Pancreas (tissue), 10 donors: ENCODE measurements around the gene NKD2. TPM values are rescaled to one million over a fixed set of nuclear protein-coding genes. Genes with fewer than 3 reads are reported as not detected.

Source experiments
- ATAC-seq, 4 donors: fragments of 200-7000 bp; cut with Tn5 transposase; one replicate each; pipeline versions ENCODE4 v1.8.0 to v1.9.1; 2020; ENCODE audit warnings: mild to moderate bottlenecking in 4 of 4, moderate library complexity in 4 of 4
- DNase-seq, 6 donors: peaks; one replicate each; pipeline ENCODE4 v3.0.0-alpha.2; 2020
- FAIRE-seq: peaks from 2 replicates; lab custom pipeline; 2012; peaks lifted over from hg19 to GRCh38; lab: Jason Lieb, UNC
- H3K27ac ChIP-seq, 4 donors: fragments of 200-600 bp; sonication (generic); 1 replicate in 3 of 4; 2 replicates in 1 of 4; pipeline versions ENCODE4 v1.5.0 to v1.8.0; 2020
- H3K27me3 ChIP-seq, 4 donors: fragments of 200-600 bp; one replicate each; pipeline ENCODE4 v1.8.0; 2021
- H3K36me3 ChIP-seq, 3 donors: fragments of 200-600 bp; sonication (generic) in 1 of 3; one replicate each; pipeline versions ENCODE4 v1.5.0 to v1.8.0; 2020 to 2021
- H3K4me1 ChIP-seq, 3 donors: fragments of 200-600 bp; one replicate each; pipeline ENCODE4 v1.8.0; 2021
- H3K4me3 ChIP-seq, 4 donors: fragments of 200-600 bp; sonication (generic) in 2 of 4; one replicate each; pipeline versions ENCODE4 v1.5.0 to v1.8.0; 2020 to 2021
- H3K9me3 ChIP-seq, 4 donors: fragments of 200-600 bp; one replicate each; pipeline ENCODE4 v1.8.0; 2021
- CTCF ChIP-seq, 4 donors: fragments of 200-600 bp; sonication (generic) in 3 of 4; IDR thresholded peaks; one replicate each; pipeline versions ENCODE4 v1.5.0 to v1.8.0; 2021; ENCODE audit warnings: antibody characterized with exemption in 4 of 4
- WGBS, 2 donors: extraction: QIAGEN DNeasy Blood & Tissue Kit; methylation state at CpG; one replicate each; pipeline ENCODE4 v1.1.7; 2013; 5-methylcytosine and 5-hydroxymethylcytosine counted together
- intact Hi-C, 3 donors: fragments of 100-400 bp; cut with DNase I; formaldehyde crosslinking; loops; one replicate each; pipeline versions ENCODE4 v1.11.1 to v1.14.2; 2022
- polyA plus RNA-seq, 2 donors: library from polyadenylated mRNA; stranded (reverse); fragments of 200-250 nt; gene quantifications; one replicate each; pipeline ENCODE4 v1.2.3, GENCODE V29; 2013
- total RNA-seq, 6 donors: library from RNA; stranded (reverse); fragmentation: NEBNext Ultra II Directional in 4 of 6; extraction: Animal tissue kit (Norgen Biotek cat#: 25700) in 4 of 6; gene quantifications; one replicate each; pipeline versions ENCODE4 v1.2.1 to v1.2.4, GENCODE V29; 2021 to 2023
- donor health status: healthy with polysubstance abuse.
- donor health status: DM: no; HTN: no; CAD: no; lungs with moderate emphysema.
- donor health status: DM: no; HTN: no; CAD: no.
- donor health status: control.
- donor health status: control.
- donor health status: Bipolar disorder and iron deficiency.
- donor health status: DM: yes; HTN: yes; CAD: no.
- donor health status: DM: no; HTN: no; CAD: no.
- donor health status: DM: no; HTN: no; CAD: no.
- donor health status: DM: yes; HTN: yes; CAD: no.

NKD2 gene
- total and polyA plus RNA-seq, 8 donors: 1.8 to 18.6 (median 4.3) TPM

GRCh38 chr5:995318-995717 lies 13.3 kb upstream of the NKD2 start:
- no peak overlapping the region for H3K27ac ChIP-seq
- H3K36me3 ChIP-seq: no peaks in the 10 kb centered on the region
- no peak for FAIRE-seq
- no peak for ATAC-seq
- H3K4me3 ChIP-seq: no peak overlapping the region
- H3K27me3 ChIP-seq: no peaks in the 10 kb centered on the region
- no peaks in the 10 kb centered on the region for H3K4me1 ChIP-seq
- no peak for TF ChIP-seq CTCF (IDR thresholded peaks at IDR 0.05)
- WGBS, 2 donors: 61 to 88% methylated on average over 4 of the region's 4 CpGs
- intact Hi-C loops: no loop called here
- no peaks in the 10 kb centered on the region for H3K9me3 ChIP-seq
- peak in 1 of 6 donors; percentile 20 for DNase-seq

GRCh38 chr5:997001-997474 lies 11.6 kb upstream of the NKD2 start:
- ATAC-seq (peak in 3 of 4 donors; percentile 39 to 65 (median 49)), FAIRE-seq (no peak), DNase-seq (peak in 3 of 6 donors; percentile 24 to 25 (median 25))
- Histone ChIP-seq H3K27ac (peak overlapping the region in 3 of 4 donors; percentile 10 to 37 (median 24)), H3K9me3 (no peaks in the 10 kb centered on the region), H3K27me3 (no peaks in the 10 kb centered on the region), H3K4me3 (no peak overlapping the region), H3K4me1 (no peaks in the 10 kb centered on the region), H3K36me3 (no peaks in the 10 kb centered on the region)
- TF ChIP-seq CTCF (IDR thresholded peaks at IDR 0.05): no peak
- intact Hi-C loops: no loop called here
- WGBS, 2 donors: 23 to 27% methylated on average over 4 of the region's 4 CpGs

GRCh38 chr5:997711-998110 lies 10.9 kb upstream of the NKD2 start:
- WGBS, 2 donors: 71 to 85% methylated on average over 6 of the region's 6 CpGs
- intact Hi-C loops: no loop called here
- ATAC-seq (no peak), FAIRE-seq (no peak), DNase-seq (peak in 4 of 6 donors; percentile 1 to 27 (median 10))
- no peaks in the 10 kb centered on the region for H3K9me3 ChIP-seq
- no peak overlapping the region for H3K27ac ChIP-seq
- no peaks in the 10 kb centered on the region for H3K4me1 ChIP-seq
- H3K36me3 ChIP-seq: no peaks in the 10 kb centered on the region
- TF ChIP-seq CTCF (IDR thresholded peaks at IDR 0.05): no peak
- no peaks in the 10 kb centered on the region for H3K27me3 ChIP-seq
- no peak overlapping the region for H3K4me3 ChIP-seq

- Histone ChIP-seq H3K4me1 (no peaks in the 10 kb centered on the region), H3K27ac (no peak overlapping the region), H3K27me3 (no peaks in the 10 kb centered on the region), H3K9me3 (no peaks in the 10 kb centered on the region), H3K36me3 (no peaks in the 10 kb centered on the region), H3K4me3 (no peak overlapping the region)
- no peak for TF ChIP-seq CTCF (IDR thresholded peaks at IDR 0.05)
- DNase-seq: peak in 5 of 6 donors; percentile 4 to 45 (median 9)
- WGBS, 2 donors: 69 to 74% methylated on average over 11 to 12 of the region's 12 CpGs
- intact Hi-C loops: no loop called here
- ATAC-seq: no peak
- no peak for FAIRE-seq
Observed at GRCh38 chr5:998246-999031, 10.2 kb upstream of the NKD2 start.

GRCh38 chr5:999032-999501 lies 9.5 kb upstream of the NKD2 start:
- no peak overlapping the region for H3K4me3 ChIP-seq
- 70 to 79% methylated on average over 6 of the region's 6 CpGs for WGBS, 2 donors

More at GRCh38 chr5:999032-999501, 9.5 kb upstream of the NKD2 start:
- intact Hi-C loops: no loop called here
- Histone ChIP-seq H3K9me3 (no peaks in the 10 kb centered on the region), H3K27ac (no peak overlapping the region), H3K4me1 (no peaks in the 10 kb centered on the region), H3K36me3 (no peaks in the 10 kb centered on the region), H3K27me3 (no peaks in the 10 kb centered on the region)
- FAIRE-seq (no peak), ATAC-seq (no peak), DNase-seq (peak in 2 of 6 donors; percentile 1 to 6)
- no peak for TF ChIP-seq CTCF (IDR thresholded peaks at IDR 0.05)
